Hepatic stellate cell (primary cell): ENCODE measurements around the gene CEMP1.
A peak's percentile ranks its signal among the peaks of the same experiment; 100 is the strongest.

Experiments
- DNase-seq: peaks from one replicate; pipeline ENCODE4 v3.0.0; 2011; ENCODE audit warnings: low spot score

The CEMP1 gene

DNA sequence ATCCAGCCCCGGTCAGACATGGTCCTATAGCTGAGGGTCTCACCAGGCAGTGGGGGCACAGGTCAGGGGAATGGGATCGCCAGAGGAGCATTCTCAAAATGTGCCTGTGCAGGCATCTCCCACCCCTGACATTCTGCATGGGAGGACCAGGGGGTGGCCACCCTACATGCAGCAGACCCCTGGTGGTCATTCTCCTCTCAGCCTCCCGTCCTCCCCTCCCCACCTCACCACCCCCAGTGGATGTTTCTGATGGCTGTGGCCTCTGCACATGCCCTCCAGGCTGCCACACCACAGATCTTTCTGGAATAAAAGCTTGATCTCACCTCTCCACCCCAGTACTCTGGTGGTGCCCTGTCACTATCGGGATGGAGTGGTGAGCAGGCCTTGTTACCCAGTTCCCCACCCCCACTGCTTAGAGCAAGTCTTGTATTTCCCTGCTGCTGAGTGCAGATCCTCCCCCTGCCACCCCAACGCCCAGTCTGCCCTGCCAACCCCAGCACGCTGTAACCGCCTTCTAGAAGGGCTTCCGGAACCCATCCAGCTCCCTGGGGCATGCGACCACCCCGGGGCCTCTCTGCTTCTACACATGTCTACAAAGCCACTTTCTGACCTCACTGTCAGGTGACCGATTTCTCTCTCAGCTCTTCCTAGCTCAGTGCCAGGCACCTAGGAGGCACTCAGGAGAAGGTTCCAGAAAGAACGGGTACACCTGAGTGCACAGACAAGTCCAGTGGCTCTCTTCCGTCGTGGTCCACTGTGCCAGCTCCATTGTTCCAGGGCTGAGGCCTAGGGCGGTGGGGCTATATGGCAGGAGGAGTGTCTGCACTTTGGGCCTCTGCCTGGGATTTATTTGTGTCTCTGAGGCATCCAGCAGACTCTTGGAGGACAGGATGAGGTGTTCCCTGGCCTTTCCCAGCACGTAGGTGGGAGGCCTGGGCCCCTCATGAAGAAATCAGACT lies 47.0 kb downstream of the CEMP1 start:
- DNase-seq = no peak

DNA sequence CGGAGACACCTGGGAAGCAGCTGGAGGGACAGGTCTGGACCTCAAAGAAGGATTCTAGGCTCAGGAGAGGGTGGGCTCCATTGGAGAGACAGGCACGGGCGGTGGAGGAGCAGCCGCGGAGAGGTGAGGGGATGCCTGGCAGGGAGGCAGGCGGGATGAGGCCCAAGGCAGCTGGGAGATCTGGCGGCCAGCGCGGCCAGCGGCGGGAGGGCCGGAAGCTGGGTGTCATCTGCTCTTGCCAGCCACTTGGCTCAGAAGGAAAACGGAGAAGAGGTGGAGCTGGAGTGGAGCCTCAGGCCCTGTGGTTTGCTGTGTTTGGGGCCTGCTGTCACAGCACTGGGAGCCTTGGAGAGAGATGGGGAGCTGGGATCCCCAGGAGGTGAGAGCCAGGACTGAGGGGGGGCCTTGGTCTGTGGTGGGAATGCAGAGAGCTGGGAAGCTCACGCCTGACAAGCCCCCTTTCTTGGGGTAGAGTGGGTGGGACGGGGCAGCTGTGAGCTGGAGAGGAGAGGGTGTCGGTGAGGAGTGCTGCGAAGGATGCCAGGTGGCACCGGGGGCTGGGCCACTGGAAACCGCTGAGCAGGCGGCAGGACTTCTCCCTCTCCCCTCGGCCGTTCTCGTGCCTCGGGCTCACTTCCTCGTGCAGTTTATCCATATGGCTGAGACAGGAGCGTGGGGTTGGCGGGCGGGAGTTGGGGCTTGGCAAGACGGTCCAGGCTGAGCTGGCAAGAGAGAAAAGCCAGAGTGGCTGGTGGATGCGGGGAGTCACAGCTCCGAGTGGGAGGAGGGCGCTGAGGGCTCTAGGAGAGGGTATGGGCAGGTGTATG lies 48.3 kb downstream of the CEMP1 start:
- DNase-seq = peak; percentile 81

DNA sequence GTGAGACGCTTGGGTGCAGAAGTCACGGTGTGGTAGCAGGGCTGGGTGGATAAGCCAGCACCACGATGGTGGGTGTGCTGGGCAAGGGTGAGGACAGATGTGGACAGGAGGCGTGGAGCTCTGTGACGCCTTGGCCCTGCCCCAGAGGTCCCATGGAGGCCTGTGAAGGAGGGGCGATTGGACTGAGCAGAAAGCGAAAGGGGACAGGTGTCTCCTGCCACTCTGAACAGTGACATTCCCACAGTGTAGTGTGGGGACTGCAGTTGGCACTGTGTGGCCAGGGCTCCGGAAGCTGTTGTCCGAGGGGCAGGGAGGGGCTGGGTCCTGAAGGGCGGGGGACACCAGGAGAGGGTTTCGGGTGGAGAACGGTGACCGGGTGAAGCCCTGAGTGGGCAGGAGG lies 49.0 kb downstream of the CEMP1 start:
- no peak for DNase-seq

DNA sequence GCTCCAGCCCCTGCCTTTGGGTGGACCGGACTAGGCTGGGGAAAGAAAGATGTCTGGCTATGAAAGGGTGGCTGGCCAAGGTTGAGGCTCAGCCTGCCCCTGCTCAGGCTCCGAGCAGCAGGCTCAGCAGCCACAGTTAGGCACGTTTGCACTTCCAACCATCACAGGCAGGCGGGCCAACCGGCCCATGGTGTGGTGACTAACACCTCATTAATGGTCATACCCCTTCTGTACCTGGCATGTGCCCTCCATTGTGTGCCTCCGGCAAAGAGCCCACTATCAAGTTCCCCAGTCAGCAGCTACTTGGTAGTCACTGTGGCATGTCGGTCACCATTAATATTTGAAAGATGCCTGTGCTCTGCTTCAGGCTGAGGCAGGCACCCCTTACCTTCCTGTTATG lies 49.5 kb downstream of the CEMP1 start:
- no peak for DNase-seq

DNA sequence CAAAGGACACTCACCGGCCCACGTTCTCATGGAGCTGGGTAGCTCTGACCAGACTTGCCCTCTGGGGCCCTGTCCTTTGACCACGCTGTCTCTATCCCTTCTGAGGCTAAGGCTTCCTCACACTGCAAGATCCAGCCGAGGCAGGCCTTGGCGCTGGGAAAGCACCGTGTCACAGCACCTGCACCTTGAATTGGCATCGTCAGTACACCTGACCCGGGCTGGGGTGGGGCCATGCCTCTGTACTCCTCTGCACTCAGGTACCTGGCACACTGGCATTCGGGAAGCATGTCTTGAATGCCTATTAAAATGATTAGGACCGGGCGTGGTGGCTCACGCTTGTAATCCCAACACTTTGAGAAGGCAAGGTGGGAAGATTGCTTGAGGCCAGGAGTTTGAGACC lies 50.3 kb downstream of the CEMP1 start:
- DNase-seq = no peak
